Adrenal gland (tissue), 12 donors: ENCODE measurements around the gene ZNF740. TPM values are rescaled to one million over a fixed set of nuclear protein-coding genes. Genes with fewer than 3 reads are reported as not detected.
A peak's percentile ranks its signal among the peaks of the same experiment; 100 is the strongest.

Experiments used
- DNase-seq, 7 donors: peaks; one replicate each; pipeline ENCODE4 v3.0.0-alpha.2; 2019 to 2020
- H3K27ac ChIP-seq, 5 donors: fragments of 200-600 bp; sonication (generic) in 4 of 5; 1 replicate in 3 of 5; 2 replicates in 2 of 5; pipeline versions ENCODE4 v1.5.1 to v1.8.0; 2016 to 2020; ENCODE audit warnings: mild to moderate bottlenecking in 1 of 5
- H3K27me3 ChIP-seq: fragments of 200-600 bp; 2 replicates; pipeline ENCODE4 v1.8.0; 2021
- H3K36me3 ChIP-seq, 2 donors: fragments of 200-600 bp; replicated peaks in 1 of 2; 1 replicate in 1 of 2; 2 replicates in 1 of 2; pipeline versions ENCODE4 v1.5.1 to v1.8.0; 2018 to 2022
- H3K4me1 ChIP-seq, 2 donors: fragments of 200-600 bp; replicated peaks in 1 of 2; 1 replicate in 1 of 2; 2 replicates in 1 of 2; pipeline versions ENCODE4 v1.5.1 to v1.8.0; 2018 to 2021
- H3K4me3 ChIP-seq, 4 donors: fragments of 200-600 bp; sonication (generic) in 3 of 4; one replicate each; pipeline ENCODE4 v1.5.1; 2016 to 2018
- H3K9me3 ChIP-seq, 3 donors: fragments of 200-600 bp; sonication (generic) in 1 of 3; replicated peaks in 1 of 3; 1 replicate in 2 of 3; 2 replicates in 1 of 3; pipeline versions ENCODE4 v1.5.1 to v1.8.0; 2016 to 2021
- POLR2A ChIP-seq, 2 donors: fragments of 450-650 bp; IDR thresholded peaks; one replicate each; pipeline ENCODE4 v1.6.1; 2017; ENCODE audit warnings: antibody characterized with exemption in 2 of 2, mild to moderate bottlenecking in 2 of 2, moderate library complexity in 1 of 2
- WGBS, 4 donors: extraction: QIAGEN DNeasy Blood & Tissue Kit in 2 of 4; methylation state at CpG; one replicate each; pipeline versions ENCODE4 v1.1.5 to v1.1.7; 2013 to 2017; 5-methylcytosine and 5-hydroxymethylcytosine counted together
- intact Hi-C, 2 donors: fragments of 100-400 bp; cut with DNase I; formaldehyde crosslinking; loops; one replicate each; pipeline versions ENCODE4 v1.14.1 to v1.15.0; 2022 to 2023
- polyA plus RNA-seq, 3 donors: library from polyadenylated mRNA; stranded (reverse); fragments of 200-250 nt in 2 of 3; fragments of 350-450 nt in 1 of 3; fragmentation: Illumina TruSeq in 1 of 3; extraction: RNeasy Lipid Tissue Mini Kit (QIAGEN cat#74804) in 1 of 3; gene quantifications; one replicate each; pipeline ENCODE4 v1.2.3, GENCODE V29; 2013 to 2014
- total RNA-seq, 9 donors: library from RNA; depleted of rRNA in 4 of 9; stranded (reverse); fragments of >200 nt in 4 of 9; fragments of 120-200 nt in 1 of 9; fragmentation: NEBNext Ultra II Directional in 1 of 9; extraction: Animal tissue kit (Norgen Biotek cat#: 25700) in 1 of 9; gene quantifications; one replicate each; pipeline versions ENCODE4 v1.1.0 to v1.2.4, GENCODE V29; 2013 to 2023
- TF ChIP-seq, protein P1 (sequence below), 6 experiments: fragments of 450-650 bp in 4 of 6; fragments of 200-600 bp in 2 of 6; sonication (generic) in 1 of 6; IDR thresholded peaks; 1 replicate in 5 of 6; 2 replicates in 1 of 6; pipeline versions ENCODE4 v1.5.1 to v1.8.0; 2016 to 2021; ENCODE audit warnings: antibody characterized with exemption in 6 of 6, mild to moderate bottlenecking in 2 of 6, moderate library complexity in 1 of 6
- donor health status: healthy with polysubstance abuse.
- donor health status: Bipolar disorder and iron deficiency.
- donor health status: DM: yes; HTN: yes; CAD: no.
- donor health status: DM: no; HTN: no; CAD: no.
- donor health status: DM: no; HTN: no; CAD: no.
- donor health status: DM: yes; HTN: yes; CAD: no.

Gene ZNF740
- total and polyA plus RNA-seq, 12 donors, result 6.6 to 61.0 (median 14.0) TPM

DNA sequence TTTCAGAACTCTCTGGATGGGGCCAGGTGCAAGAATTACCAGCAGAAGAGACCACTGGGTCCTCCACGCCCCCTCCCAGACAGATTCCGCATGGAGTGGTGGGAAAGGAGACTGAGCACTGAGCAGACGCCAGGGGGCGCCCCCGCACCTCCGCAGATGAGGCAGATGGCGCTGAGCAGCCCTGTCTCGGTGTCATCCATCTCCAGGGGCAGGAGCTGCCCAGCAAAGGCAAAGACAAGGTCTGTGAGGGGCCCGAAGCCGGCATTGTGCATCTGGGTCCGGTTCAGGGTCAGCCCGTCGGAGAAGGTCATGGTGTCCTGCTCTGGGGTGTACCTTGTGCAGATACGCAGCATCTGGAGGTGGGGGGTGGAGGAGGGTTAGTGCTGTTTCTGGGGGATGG lies 32.8 kb downstream of the ZNF740 start:
- Histone ChIP-seq H3K4me1 (peaks cover 15 to 37% of the 10 kb centered on the region in 2 donors), H3K27ac (peak overlapping the region in 1 of 5 donors; percentile 97), H3K9me3 (no peaks in the 10 kb centered on the region), H3K27me3 (no peaks in the 10 kb centered on the region), H3K4me3 (no peak overlapping the region), H3K36me3 (peaks cover 0 to 36% of the 10 kb centered on the region in 2 donors)
- WGBS, 4 donors, result 6 to 9% (median 9%) methylated on average over 4 to 14 of the region's 14 CpGs
- intact Hi-C loops, result loop anchor here (2.0 to 10.0 kb wide), 5 partner anchors 37 to 211 kb away; partner anchors contain the start of gene AMHR2 (in 1 of the 2)
- TF ChIP-seq POLR2A (IDR thresholded peaks at IDR 0.05), result no peak
- TF ChIP-seq, protein P1, sequence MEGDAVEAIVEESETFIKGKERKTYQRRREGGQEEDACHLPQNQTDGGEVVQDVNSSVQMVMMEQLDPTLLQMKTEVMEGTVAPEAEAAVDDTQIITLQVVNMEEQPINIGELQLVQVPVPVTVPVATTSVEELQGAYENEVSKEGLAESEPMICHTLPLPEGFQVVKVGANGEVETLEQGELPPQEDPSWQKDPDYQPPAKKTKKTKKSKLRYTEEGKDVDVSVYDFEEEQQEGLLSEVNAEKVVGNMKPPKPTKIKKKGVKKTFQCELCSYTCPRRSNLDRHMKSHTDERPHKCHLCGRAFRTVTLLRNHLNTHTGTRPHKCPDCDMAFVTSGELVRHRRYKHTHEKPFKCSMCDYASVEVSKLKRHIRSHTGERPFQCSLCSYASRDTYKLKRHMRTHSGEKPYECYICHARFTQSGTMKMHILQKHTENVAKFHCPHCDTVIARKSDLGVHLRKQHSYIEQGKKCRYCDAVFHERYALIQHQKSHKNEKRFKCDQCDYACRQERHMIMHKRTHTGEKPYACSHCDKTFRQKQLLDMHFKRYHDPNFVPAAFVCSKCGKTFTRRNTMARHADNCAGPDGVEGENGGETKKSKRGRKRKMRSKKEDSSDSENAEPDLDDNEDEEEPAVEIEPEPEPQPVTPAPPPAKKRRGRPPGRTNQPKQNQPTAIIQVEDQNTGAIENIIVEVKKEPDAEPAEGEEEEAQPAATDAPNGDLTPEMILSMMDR (IDR thresholded peaks at IDR 0.05), result peak; percentile 94 to 98 (median 96)
- DNase-seq, result peak; percentile 82 to 93 (median 88)

DNA sequence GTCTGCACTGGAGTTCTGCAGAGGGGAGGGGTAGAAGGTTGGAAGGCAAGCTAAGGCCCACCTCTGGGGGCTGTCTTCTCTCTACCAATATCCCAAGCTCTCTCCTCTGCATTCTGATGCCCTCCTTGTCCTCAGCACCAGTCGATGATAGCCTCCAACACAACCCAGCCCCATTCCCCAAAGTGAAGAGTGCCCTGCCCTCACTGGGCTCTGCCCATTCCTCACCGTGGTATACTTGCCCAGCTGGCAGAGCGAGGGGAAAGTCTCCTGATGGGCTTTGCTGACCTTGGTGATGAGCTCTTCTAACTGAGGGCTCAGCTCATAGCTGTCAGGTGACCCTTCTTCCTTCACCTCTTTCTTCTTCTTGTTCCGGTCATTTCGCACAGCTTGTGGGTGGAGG lies 33.7 kb downstream of the ZNF740 start:
- no peak overlapping the region for H3K4me3 ChIP-seq
- WGBS, 4 donors, result 83 to 85% (median 84%) methylated on average over 5 of the region's 5 CpGs

DNA sequence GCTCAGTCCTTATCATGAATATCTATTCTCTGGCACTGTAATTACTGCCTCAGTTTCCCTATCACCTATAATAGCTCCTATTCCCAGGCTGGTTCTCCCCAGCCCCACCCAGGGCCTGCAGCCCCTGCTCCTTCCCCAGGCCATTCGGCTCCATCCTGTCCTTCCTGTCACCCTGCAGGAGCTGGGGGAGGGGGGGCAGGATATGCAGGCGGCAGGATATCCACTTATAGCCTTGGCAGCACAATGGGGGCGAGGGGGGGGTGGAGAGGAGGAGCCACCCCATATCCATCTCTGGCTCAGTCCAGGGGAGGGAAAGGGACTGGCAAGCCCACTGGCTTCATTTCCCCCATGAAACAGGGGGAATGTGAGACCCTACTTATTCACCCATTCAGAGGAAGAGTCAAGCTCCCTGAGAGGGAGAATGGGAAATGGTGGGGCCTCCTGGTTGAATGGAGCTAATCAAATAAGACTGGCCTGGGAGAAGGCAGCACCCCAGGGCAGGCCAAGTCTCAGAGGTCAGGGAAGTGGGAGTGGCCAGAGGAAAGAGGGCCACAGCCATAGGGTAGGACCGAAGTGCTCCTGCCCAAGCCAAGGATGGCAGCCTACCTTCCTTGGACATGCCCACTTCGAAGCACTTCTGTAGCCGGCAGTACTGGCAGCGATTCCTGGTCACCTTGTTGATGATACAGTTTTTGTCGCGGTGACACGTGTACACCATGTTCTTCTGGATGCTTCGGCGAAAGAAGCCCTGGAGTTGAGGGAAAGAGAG lies 34.3 kb downstream of the ZNF740 start:
- Histone ChIP-seq H3K4me3 (no peak overlapping the region), H3K27me3 (no peaks in the 10 kb centered on the region), H3K9me3 (no peaks in the 10 kb centered on the region), H3K4me1 (peaks cover 24 to 41% of the 10 kb centered on the region in 2 donors), H3K36me3 (peaks cover 0 to 36% of the 10 kb centered on the region in 2 donors), H3K27ac (peak overlapping the region in 2 of 5 donors; percentile 47 to 97)
- TF ChIP-seq POLR2A (IDR thresholded peaks at IDR 0.05), result no peak
- TF ChIP-seq, protein P1 (IDR thresholded peaks at IDR 0.05), result no peak
- 63 to 80% (median 69%) methylated on average over 10 to 12 of the region's 12 CpGs for WGBS, 4 donors
- DNase-seq, result peak in 6 of 7 donors; percentile 57 to 83 (median 62)
- intact Hi-C loops, result loop anchor here (5.0 to 10.0 kb wide), 4 partner anchors 37 to 210 kb away; partner anchors contain the start of gene AMHR2 (in 1 of the 2)

More for the DNA sequence above, 33.7 kb downstream of the ZNF740 start:
- no peaks in the 10 kb centered on the region for H3K9me3 ChIP-seq
- TF ChIP-seq POLR2A (IDR thresholded peaks at IDR 0.05), result no peak
- TF ChIP-seq, protein P1 (IDR thresholded peaks at IDR 0.05), result no peak
- H3K36me3 ChIP-seq, result peaks cover 0 to 36% of the 10 kb centered on the region in 2 donors
- peaks cover 24 to 39% of the 10 kb centered on the region in 2 donors for H3K4me1 ChIP-seq
- H3K27me3 ChIP-seq, result no peaks in the 10 kb centered on the region
- DNase-seq, result no peak
- H3K27ac ChIP-seq, result peak overlapping the region in 1 of 5 donors; percentile 97
- intact Hi-C loops, result loop anchor here (5.0 to 10.0 kb wide), 4 partner anchors 38 to 211 kb away; partner anchors contain the start of gene AMHR2 (in 1 of the 2)

DNA sequence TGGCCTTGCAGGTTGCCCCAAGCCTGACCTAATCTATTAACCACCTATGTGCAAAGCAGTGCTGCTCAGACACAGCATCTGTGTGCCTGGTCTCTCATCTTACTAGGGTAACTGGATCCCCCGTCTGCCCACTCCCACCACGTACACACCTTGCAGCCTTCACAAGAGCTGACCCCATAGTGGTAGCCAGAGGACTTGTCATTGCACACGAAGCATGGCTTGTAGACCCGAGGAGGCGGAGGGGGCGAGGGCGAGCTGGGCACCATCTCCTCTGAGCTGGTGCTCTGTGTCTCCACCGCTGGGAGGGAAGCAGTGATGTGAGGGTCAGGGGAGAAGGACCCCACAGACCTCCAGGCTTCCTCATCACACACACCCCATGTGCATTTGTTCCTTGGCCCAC lies 35.0 kb downstream of the ZNF740 start:
- intact Hi-C loops, result loop anchor here in 1 of 2 donors (10.0 kb wide), 2 partner anchors 69 to 209 kb away; partner anchors contain the start of gene AMHR2
- H3K36me3 ChIP-seq, result peaks cover 0 to 36% of the 10 kb centered on the region in 2 donors
- H3K27me3 ChIP-seq, result no peaks in the 10 kb centered on the region
- TF ChIP-seq POLR2A (IDR thresholded peaks at IDR 0.05), result no peak
- TF ChIP-seq, protein P1 (IDR thresholded peaks at IDR 0.05), result no peak
- no peak overlapping the region for H3K4me3 ChIP-seq
- no peaks in the 10 kb centered on the region for H3K9me3 ChIP-seq
- peaks cover 24 to 41% of the 10 kb centered on the region in 2 donors for H3K4me1 ChIP-seq
- no peak for DNase-seq
- 60 to 92% (median 88%) methylated on average over 2 to 8 of the region's 8 CpGs for WGBS, 4 donors
- H3K27ac ChIP-seq, result peak overlapping the region in 2 of 5 donors; percentile 47 to 97
